NCI-H2196 treated with DMSO at 0.1 percent for 48 hours (cell line): Measurements from ENCODE around the gene ZNF385A.
A peak's percentile ranks its signal among the peaks of the same experiment; 100 is the strongest.
"Not testable (repeated sequence)": the region's sequence is repeated elsewhere in the genome, so short reads cannot be mapped to it uniquely, and the experiment has no call there.

Experiments used
- DNase-seq: peaks from one replicate; lab custom pipeline; 2025; ENCODE audit not compliant: unreplicated experiment; lab: John Stamatoyannopoulos, UW

Gene ZNF385A

GRCh38 chr12:54357506-54358190 is 26.9 kb downstream of the ZNF385A start:
- DNase-seq: no peak

GRCh38 chr12:54356951-54357356 is 27.6 kb downstream of the ZNF385A start:
- DNase-seq: no peak

GRCh38 chr12:54356228-54356627 is 28.3 kb downstream of the ZNF385A start:
- DNase-seq: no peak

- no peak for DNase-seq
These were observed 29.3 kb downstream of the ZNF385A start for GRCh38 chr12:54355104-54355815.

GRCh38 chr12:54354271-54354670 is 30.3 kb downstream of the ZNF385A start:
- DNase-seq: not testable (repeated sequence)

GRCh38 chr12:54352891-54353874 is 31.4 kb downstream of the ZNF385A start:
- DNase-seq: peak; percentile 38

GRCh38 chr12:54352022-54352531 is 32.5 kb downstream of the ZNF385A start:
- peak; percentile 85 for DNase-seq

- no peak for DNase-seq
These were observed 33.2 kb downstream of the ZNF385A start for GRCh38 chr12:54351341-54351740.

- no peak for DNase-seq
These were observed 33.8 kb downstream of the ZNF385A start for GRCh38 chr12:54350743-54351142.

GRCh38 chr12:54349679-54350078 is 34.9 kb downstream of the ZNF385A start:
- DNase-seq: no peak

GRCh38 chr12:54349036-54349435 is 35.5 kb downstream of the ZNF385A start:
- no peak for DNase-seq

GRCh38 chr12:54341378-54342300 is 42.9 kb downstream of the ZNF385A start:
- no peak for DNase-seq

GRCh38 chr12:54340846-54341245 is 43.7 kb downstream of the ZNF385A start:
- no peak for DNase-seq

- DNase-seq: no peak
These were observed 45.7 kb downstream of the ZNF385A start for GRCh38 chr12:54338698-54339296.

GRCh38 chr12:54337854-54338650 is 46.5 kb downstream of the ZNF385A start:
- DNase-seq: no peak

GRCh38 chr12:54337280-54337842 is 47.2 kb downstream of the ZNF385A start:
- DNase-seq: peak; percentile 14

- DNase-seq: no peak
These were observed 51.0 kb downstream of the ZNF385A start for GRCh38 chr12:54333420-54334034.

- no peak for DNase-seq
These were observed 53.1 kb downstream of the ZNF385A start for GRCh38 chr12:54331461-54331860.
